NCI-H510A treated with DMSO at 0.1 percent for 48 hours (cell line): ENCODE measurements around the gene JPH3.

ENCODE experiments used
- DNase-seq: peaks from one replicate; lab custom pipeline; 2025; lab: John Stamatoyannopoulos, UW

JPH3 gene

GRCh38 chr16:87681981-87682570 is 79.8 kb downstream of the JPH3 start:
- no peak for DNase-seq

- DNase-seq: no peak
Measured at GRCh38 chr16:87682852-87683399, 80.6 kb downstream of the JPH3 start.

GRCh38 chr16:87684106-87684677 is 81.9 kb downstream of the JPH3 start:
- DNase-seq: no peak

- no peak for DNase-seq
Measured at GRCh38 chr16:87684711-87685404, 82.5 kb downstream of the JPH3 start.

- DNase-seq: no peak
Measured at GRCh38 chr16:87685405-87685755, 83.1 kb downstream of the JPH3 start.

- no peak for DNase-seq
Measured at GRCh38 chr16:87685766-87686165, 83.5 kb downstream of the JPH3 start.

GRCh38 chr16:87686697-87687096 is 84.4 kb downstream of the JPH3 start:
- DNase-seq: no peak

GRCh38 chr16:87687126-87687910 is 85.0 kb downstream of the JPH3 start:
- DNase-seq: no peak

DNA sequence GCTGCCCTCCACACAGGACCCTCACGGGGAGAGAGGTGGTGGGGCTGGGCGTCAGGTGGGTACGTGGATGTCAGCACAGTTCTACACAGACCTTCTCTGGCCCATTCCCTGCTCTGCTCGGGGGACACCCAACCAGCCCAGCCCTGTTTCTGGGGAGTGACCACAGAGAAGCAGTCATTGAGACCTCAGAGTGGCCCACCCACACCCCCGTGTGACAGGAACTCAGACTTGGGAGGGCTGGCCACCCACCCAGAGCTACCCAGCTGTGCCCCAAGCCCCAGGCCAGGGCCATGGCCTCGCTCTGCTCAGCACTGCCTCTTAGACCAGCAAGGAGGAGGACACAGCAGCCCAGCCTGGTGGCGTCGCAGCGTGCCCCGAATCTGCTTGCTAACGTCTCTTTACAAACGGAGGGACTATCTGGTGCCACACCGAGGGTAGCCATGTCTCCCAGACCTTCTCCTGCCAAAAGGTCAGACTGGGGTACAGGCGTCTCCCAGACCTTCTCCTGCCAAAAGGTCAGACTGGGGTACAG is 85.8 kb downstream of the JPH3 start:
- no peak for DNase-seq

DNA sequence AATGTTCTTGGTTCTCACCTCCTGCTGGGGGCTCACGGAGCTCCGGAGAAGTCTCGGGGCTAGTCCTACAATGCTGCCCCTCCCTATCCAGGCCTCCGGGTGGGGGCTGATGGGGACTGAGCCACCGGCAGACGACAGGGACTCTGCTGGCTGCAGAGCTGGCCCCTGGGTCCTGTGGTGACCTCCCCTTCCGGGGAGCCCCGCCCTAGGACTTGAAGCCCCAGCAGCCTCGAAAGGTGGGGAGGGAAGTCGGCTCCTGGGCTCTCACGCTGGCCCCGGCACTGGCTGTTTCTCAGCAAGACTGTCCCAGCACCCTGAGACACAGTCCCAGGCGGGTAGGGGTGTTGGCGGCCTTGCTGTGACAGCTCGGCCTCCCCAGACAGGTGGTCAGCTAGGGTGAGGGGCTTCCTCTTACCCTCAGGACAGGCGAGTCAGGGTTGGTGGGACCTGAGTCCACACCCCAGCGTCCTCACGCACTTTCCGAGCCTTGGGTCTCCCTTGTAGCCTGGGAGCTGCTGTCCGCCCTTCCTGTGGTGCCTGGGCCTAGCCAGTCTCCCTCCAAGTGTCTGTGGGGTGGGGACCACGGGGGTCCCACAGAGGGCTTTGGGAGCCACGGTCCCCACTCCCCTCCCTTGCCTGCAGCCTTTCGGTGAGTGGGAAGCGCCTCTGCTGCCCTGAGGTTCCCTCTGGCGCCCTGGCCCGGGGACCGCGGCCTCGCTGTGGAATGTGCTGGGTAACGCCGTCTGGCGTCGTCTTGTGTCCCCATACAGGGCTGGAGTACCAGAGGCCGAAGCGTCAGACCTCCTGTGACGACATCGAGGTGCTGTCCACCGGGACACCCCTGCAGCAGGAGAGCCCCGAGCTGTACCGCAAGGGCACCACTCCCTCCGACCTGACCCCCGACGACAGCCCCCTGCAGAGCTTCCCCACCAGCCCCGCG is 86.8 kb downstream of the JPH3 start:
- DNase-seq: no peak

DNA sequence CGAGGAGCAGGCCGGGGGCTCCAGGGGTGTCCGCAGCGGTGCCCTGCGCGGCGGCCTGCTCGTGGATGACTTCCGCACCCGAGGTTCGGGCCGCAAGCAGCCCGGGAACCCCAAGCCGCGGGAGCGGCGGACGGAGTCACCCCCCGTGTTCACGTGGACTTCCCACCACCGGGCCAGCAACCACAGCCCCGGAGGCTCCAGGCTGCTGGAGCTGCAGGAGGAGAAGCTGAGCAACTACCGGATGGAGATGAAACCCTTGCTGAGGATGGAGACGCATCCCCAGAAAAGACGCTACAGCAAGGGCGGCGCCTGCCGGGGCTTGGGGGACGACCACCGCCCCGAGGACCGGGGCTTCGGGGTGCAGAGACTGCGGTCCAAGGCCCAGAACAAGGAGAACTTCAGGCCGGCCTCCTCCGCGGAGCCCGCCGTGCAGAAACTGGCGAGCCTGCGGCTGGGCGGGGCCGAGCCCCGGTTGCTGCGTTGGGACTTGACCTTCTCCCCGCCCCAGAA is 87.7 kb downstream of the JPH3 start:
- DNase-seq: no peak

DNA sequence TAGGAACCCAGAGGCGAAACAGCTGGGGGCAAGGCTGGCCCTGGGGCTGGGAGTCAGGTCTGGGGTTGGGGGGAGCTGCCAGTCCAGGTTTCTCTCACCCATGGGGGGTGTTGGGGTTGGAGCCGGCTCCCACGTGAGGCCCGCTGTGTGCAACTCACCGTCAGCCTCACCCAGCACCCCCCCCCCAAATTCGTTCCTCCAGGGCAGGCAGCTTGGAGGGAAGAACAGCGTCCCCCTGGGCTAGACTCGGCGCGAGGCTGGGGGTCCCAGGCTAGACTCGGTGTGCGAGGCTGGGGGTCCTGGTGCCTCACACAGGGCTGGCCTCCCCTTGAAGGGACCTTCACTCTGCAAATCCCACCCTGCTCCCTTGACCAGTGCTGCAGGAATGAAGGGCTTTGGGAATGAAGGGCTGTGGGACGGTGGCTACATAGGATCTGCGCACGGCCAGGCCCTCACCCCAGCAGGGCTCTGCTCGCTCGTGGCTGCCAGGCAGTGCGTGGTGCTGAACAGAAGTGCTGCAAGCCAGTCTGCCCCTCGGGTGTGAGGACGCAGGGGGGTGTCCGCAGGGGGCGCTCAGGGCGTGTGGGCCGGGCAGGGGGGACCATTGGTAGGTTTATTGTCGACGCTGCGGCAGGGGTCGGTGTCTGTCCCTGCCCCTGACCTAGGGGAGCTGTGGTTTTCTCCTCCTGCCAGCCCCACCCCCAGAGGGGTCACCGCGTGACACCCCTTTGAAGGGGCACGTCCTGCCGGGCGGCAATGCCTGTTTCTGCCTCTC is 88.8 kb downstream of the JPH3 start:
- DNase-seq: no peak

DNA sequence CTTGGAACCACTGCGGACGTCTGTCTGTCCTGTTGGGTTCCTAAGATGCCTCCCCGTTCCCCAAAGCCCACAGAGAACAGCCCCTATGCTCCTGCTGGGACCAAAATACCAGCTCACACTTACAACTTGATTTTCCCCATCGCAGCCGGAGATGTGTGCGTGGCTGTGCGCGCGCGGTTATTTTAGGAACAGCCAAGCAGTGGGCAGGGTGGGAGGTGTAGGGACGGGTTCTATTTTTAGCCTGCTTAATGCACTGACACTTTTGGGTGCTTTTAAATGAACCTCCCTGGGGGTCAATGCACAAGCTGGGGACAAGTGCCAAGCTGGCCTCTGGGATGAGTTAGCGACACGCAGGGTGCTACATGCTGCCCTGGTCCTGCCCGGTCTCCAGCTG is 89.4 kb downstream of the JPH3 start:
- no peak for DNase-seq

- no peak for DNase-seq
Measured at GRCh38 chr16:87692176-87692575, 89.9 kb downstream of the JPH3 start.

- no peak for DNase-seq
Measured at GRCh38 chr16:87692756-87693155, 90.4 kb downstream of the JPH3 start.

GRCh38 chr16:87693827-87694226 is 91.5 kb downstream of the JPH3 start:
- DNase-seq: no peak

DNA sequence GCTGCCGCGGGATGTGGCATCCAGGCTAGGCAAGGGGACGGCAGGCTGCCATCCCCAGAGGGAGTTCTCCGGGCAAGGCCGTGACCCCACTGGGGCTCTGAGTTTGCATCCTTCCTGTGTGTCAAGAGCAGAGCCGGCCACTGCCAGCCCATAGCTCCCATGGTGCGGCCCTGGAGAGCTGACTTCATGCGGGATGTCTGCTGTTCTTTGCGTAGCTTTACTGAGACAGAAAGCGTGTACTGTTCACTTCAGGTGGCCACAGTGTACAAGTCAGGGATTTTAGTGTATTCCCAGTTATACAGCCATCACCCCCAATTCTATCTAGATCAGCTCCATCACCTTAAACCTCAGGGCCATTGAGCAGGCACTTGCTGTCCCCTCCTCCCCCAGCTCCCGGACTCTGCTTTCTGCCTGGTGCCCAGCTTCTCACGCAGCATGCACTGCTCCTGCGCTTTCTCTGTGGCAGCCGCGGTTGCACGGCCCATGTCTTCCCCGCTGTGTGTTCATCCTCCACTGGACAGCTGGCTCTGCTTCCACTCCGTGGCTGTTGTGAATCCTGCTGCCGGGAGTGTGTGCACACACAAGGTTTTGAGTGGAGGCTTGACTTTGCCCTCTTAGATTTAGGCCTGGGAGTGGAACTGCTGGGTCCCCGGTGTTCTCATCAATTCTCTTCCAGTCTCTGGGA is 92.3 kb downstream of the JPH3 start:
- no peak for DNase-seq

DNA sequence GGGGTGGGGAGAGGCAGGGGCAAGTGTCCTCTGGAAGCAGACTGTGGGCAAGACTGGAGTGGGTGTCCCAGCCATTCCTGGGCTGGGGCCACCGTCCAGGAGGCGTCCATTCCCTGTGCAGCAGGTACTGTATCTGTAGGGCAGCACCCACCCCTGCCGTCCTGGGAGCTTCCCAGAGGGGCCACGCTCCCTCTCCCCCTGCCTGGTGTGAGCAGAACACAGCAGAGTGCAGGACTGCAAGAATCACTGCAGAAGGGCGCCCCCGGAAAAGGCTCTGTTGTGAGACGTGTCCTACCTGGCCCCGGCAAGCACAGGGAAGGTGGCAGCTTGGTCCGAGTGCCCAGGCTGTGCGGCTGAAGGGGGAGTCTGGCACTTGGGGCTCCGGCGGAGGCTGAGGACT is 93.2 kb downstream of the JPH3 start:
- no peak for DNase-seq

- no peak for DNase-seq
Measured at GRCh38 chr16:87696726-87697125, 94.4 kb downstream of the JPH3 start.

- no peak for DNase-seq
Measured at GRCh38 chr16:87697256-87697655, 94.9 kb downstream of the JPH3 start.
